WTC11 (cell line): ENCODE measurements around the gene RAB11FIP5. TPM values are rescaled to one million over a fixed set of nuclear protein-coding genes. Genes with fewer than 3 reads are reported as not detected.

Experiments
- ATAC-seq: fragments of 200-7000 bp; cut with Tn5 transposase; 2 replicates; pipeline ENCODE4 v1.10.0; 2021; ENCODE audit warnings: mild to moderate bottlenecking, moderate library complexity
- CTCF ChIA-PET: fragments of 300-600 bp; sonication (Branson Sonifier 250); formaldehyde crosslinking; loops from one replicate; lab custom pipeline; 2021; ENCODE audit warnings: antibody characterized with exemption; lab: Charles Lee
- POLR2A ChIA-PET: fragments of 350-600 bp; sonication (Branson Sonifier 250); formaldehyde crosslinking; loops from one replicate; lab custom pipeline; 2021; ENCODE audit warnings: antibody characterized with exemption; lab: Charles Lee
- DNase-seq: peaks from one replicate; pipeline ENCODE4 v3.0.0; 2021; ENCODE audit warnings: low spot score
- H3K27ac Mint-ChIP-seq: 2 replicates; pipeline ENCODE4 v1.8.0; 2021; ENCODE audit warnings: mixed read lengths
- H3K27me3 Mint-ChIP-seq: 2 replicates; pipeline ENCODE4 v1.8.0; 2021; ENCODE audit warnings: low read depth, mild to moderate bottlenecking, moderate library complexity, mixed read lengths
- H3K36me3 Mint-ChIP-seq: 2 replicates; pipeline ENCODE4 v1.8.0; 2021; ENCODE audit warnings: mixed read lengths
- H3K4me1 Mint-ChIP-seq: 2 replicates; pipeline ENCODE4 v1.8.0; 2022; ENCODE audit warnings: mixed read lengths
- H3K4me3 Mint-ChIP-seq: 2 replicates; pipeline ENCODE4 v1.8.0; 2021; ENCODE audit warnings: mild to moderate bottlenecking, moderate library complexity, mixed read lengths
- H3K9me3 Mint-ChIP-seq: 2 replicates; pipeline ENCODE4 v1.8.0; 2021; ENCODE audit warnings: mixed read lengths
- ARID4B ChIP-seq: sonication (generic); formaldehyde crosslinking; IDR thresholded peaks from 2 replicates; pipeline ENCODE4 v1.8.0; 2023; ENCODE audit warnings: missing genetic modification reagents, mild to moderate bottlenecking, borderline replicate concordance
- ATF2 ChIP-seq: sonication (generic); formaldehyde crosslinking; IDR thresholded peaks from 2 replicates; pipeline ENCODE4 v1.8.1; 2022; ENCODE audit warnings: low read depth, missing genetic modification reagents, borderline replicate concordance
- CBFB ChIP-seq: sonication (generic); formaldehyde crosslinking; IDR thresholded peaks from 2 replicates; pipeline ENCODE4 v1.8.1; 2022; ENCODE audit warnings: mild to moderate bottlenecking, low read depth, missing genetic modification reagents
- CDX4 ChIP-seq: fragments of 250-450 bp; sonication (Bioruptor Pico); IDR thresholded peaks from 2 replicates; pipeline ENCODE4 v1.9.0; 2021; ENCODE audit warnings: moderate library complexity, mild to moderate bottlenecking, inconsistent platforms, borderline replicate concordance
- E2F1 ChIP-seq: sonication (generic); formaldehyde crosslinking; IDR thresholded peaks from 2 replicates; pipeline ENCODE4 v1.8.0; 2022; ENCODE audit warnings: mild to moderate bottlenecking, missing genetic modification reagents
- FOXJ3 ChIP-seq: sonication (generic); formaldehyde crosslinking; IDR thresholded peaks from 2 replicates; pipeline ENCODE4 v1.9.0; 2021; ENCODE audit warnings: missing genetic modification reagents, mild to moderate bottlenecking, borderline replicate concordance
- FOXP1 ChIP-seq: sonication (generic); formaldehyde crosslinking; IDR thresholded peaks from 2 replicates; pipeline ENCODE4 v1.8.0; 2022; ENCODE audit warnings: missing genetic modification reagents, mild to moderate bottlenecking, moderate library complexity, borderline replicate concordance
- JAZF1 ChIP-seq: fragments of 250-450 bp; sonication (Bioruptor Pico); IDR thresholded peaks from 2 replicates; pipeline ENCODE4 v1.9.0; 2021; ENCODE audit warnings: moderate library complexity, mild to moderate bottlenecking, inconsistent platforms
- JUN ChIP-seq: sonication (generic); formaldehyde crosslinking; IDR thresholded peaks from 2 replicates; pipeline ENCODE4 v1.8.0; 2023; ENCODE audit warnings: mild to moderate bottlenecking, missing genetic modification reagents
- RELA ChIP-seq: sonication (generic); formaldehyde crosslinking; IDR thresholded peaks from 2 replicates; pipeline ENCODE4 v1.8.1; 2022; ENCODE audit warnings: missing genetic modification reagents, mild to moderate bottlenecking, borderline replicate concordance
- STAT6 ChIP-seq: sonication (generic); formaldehyde crosslinking; conservative IDR thresholded peaks from 2 replicates; pipeline ENCODE4 v1.8.1; 2023; ENCODE audit warnings: mild to moderate bottlenecking, low read depth, missing genetic modification reagents, moderate library complexity
- TCF7 ChIP-seq: sonication (generic); formaldehyde crosslinking; IDR thresholded peaks from 2 replicates; pipeline ENCODE4 v1.8.0; 2022; ENCODE audit warnings: mild to moderate bottlenecking, low read depth, missing genetic modification reagents, moderate library complexity
- TEAD1 ChIP-seq: sonication (generic); formaldehyde crosslinking; IDR thresholded peaks from 2 replicates; pipeline ENCODE4 v1.8.0; 2022; ENCODE audit warnings: mild to moderate bottlenecking, missing genetic modification reagents
- TEAD4 ChIP-seq: sonication (generic); formaldehyde crosslinking; IDR thresholded peaks from 2 replicates; pipeline ENCODE4 v1.8.0; 2022; ENCODE audit warnings: mild to moderate bottlenecking, missing genetic modification reagents
- USF1 ChIP-seq: sonication (generic); formaldehyde crosslinking; IDR thresholded peaks from 2 replicates; pipeline ENCODE4 v1.8.0; 2022; ENCODE audit warnings: mild to moderate bottlenecking, missing genetic modification reagents
- ZBTB43 ChIP-seq: sonication (generic); formaldehyde crosslinking; IDR thresholded peaks from 2 replicates; pipeline ENCODE4 v1.8.1; 2023; ENCODE audit warnings: mild to moderate bottlenecking, missing genetic modification reagents
- ZNF219 ChIP-seq: sonication (generic); formaldehyde crosslinking; IDR thresholded peaks from 2 replicates; pipeline ENCODE4 v1.8.0; 2023; ENCODE audit warnings: missing genetic modification reagents, mild to moderate bottlenecking, borderline replicate concordance
- ZNF416 ChIP-seq: fragments of 250-450 bp; sonication (Bioruptor Pico); IDR thresholded peaks from 2 replicates; pipeline ENCODE4 v1.9.0; 2021; ENCODE audit warnings: mild to moderate bottlenecking, inconsistent platforms
- total RNA-seq: library from RNA; stranded (reverse); gene quantifications from 3 replicates; pipeline ENCODE4 v1.2.3, GENCODE V29; 2021

RAB11FIP5 gene
- total RNA-seq, 1 experiment from 2014 or later = 16.0 TPM

GRCh38 chr2:73112026-73112912, 479 bp downstream of the RAB11FIP5 start (continued):
- TF ChIP-seq CBFB (CRISPR knock-in tag) (no peak), TCF7 (CRISPR knock-in tag) (0 out of 2 replicates have a peak, but pooled peaks have one; percentile 2), TEAD1 (CRISPR knock-in tag) (no peak; the same call in 1 of the 2 replicates), ZNF416 (CRISPR knock-in tag) (no peak), STAT6 (CRISPR knock-in tag) (no peak), TEAD4 (CRISPR knock-in tag) (no peak), ATF2 (CRISPR knock-in tag) (no peak), ZBTB43 (CRISPR knock-in tag) (no peak; the same call in 1 of the 2 replicates), JAZF1 (CRISPR knock-in tag) (no peak), RELA (CRISPR knock-in tag) (peak; percentile 91; the same call in 1 of the 2 replicates)

- H3K27me3 Mint-ChIP-seq = peaks cover 21% of the 10 kb centered on the region
- DNase-seq (peak; percentile 61), ATAC-seq (peak; percentile 32)
- H3K9me3 Mint-ChIP-seq = peaks cover 5% of the 10 kb centered on the region
- peak overlapping the region; percentile 83 for H3K4me3 Mint-ChIP-seq
- peaks cover 3% of the 10 kb centered on the region for H3K36me3 Mint-ChIP-seq
- CTCF ChIA-PET = interaction anchor here (1.1 to 4.6 kb wide), 12 partner anchors 26 to 249 kb away, joined by 3 to 48 read pairs (median 8); no protein-coding TSS in a partner anchor
- POLR2A ChIA-PET = interaction anchor here (1.8 kb wide), 1 partner anchor 40 kb away, joined by 6 read pairs; the partner anchor contains the start of gene SFXN5
- peaks cover 26% of the 10 kb centered on the region for H3K4me1 Mint-ChIP-seq
- peak overlapping the region; percentile 57; the same call in 1 of the 2 replicates for H3K27ac Mint-ChIP-seq
- TF ChIP-seq CDX4 (CRISPR knock-in tag) = no peak
- TF ChIP-seq TEAD1 (CRISPR knock-in tag) = no peak; the same call in 1 of the 2 replicates
- TF ChIP-seq ARID4B = 0 out of 2 replicates have a peak, but pooled peaks have one; percentile 6
- TF ChIP-seq FOXJ3 = no peak
- no peak for TF ChIP-seq FOXP1 (CRISPR knock-in tag)
- TF ChIP-seq USF1 (CRISPR knock-in tag) = no peak
- no peak for TF ChIP-seq ZNF219 (CRISPR knock-in tag)
- no peak for TF ChIP-seq E2F1 (CRISPR knock-in tag)
- no peak for TF ChIP-seq JUN (CRISPR knock-in tag)
Observed at GRCh38 chr2:73111073-73112025, 1.4 kb downstream of the RAB11FIP5 start.
